H1 (cell line): ENCODE results near the gene ATP6V0A4.

Experiments used
- CHD2 ChIP-seq: IDR thresholded peaks from 2 replicates; pipeline ENCODE4 v1.6.1; 2012; ENCODE audit warnings: low read length, improper control_type of control experiment
- CTCF ChIP-seq, 3 experiments: IDR thresholded peaks; 1 replicate in 2 of 3; 2 replicates in 1 of 3; pipeline versions ENCODE4 v1.5.1 to v1.6.1; 2011; ENCODE audit warnings: low read length in 3 of 3, mild to moderate bottlenecking in 3 of 3, inconsistent platforms in 2 of 3, low read depth in 1 of 3, moderate library complexity in 1 of 3; ENCODE audit not compliant: insufficient read depth in 1 of 3; ENCODE audit errors: control extremely low read depth in 1 of 3
- JUN ChIP-seq: IDR thresholded peaks from 2 replicates; pipeline ENCODE4 v1.6.1; 2011; ENCODE audit warnings: low read depth, mild to moderate bottlenecking, improper control_type of control experiment, low read length
- MAFK ChIP-seq: IDR thresholded peaks from 2 replicates; pipeline ENCODE4 v1.6.1; 2012; ENCODE audit warnings: low read depth, mild to moderate bottlenecking, improper control_type of control experiment, low read length
- PHF8 ChIP-seq: fragments of 200-600 bp; sonication (generic); conservative IDR thresholded peaks from 2 replicates; pipeline ENCODE4 v1.7.1; 2012; ENCODE audit warnings: low read depth, mild to moderate bottlenecking, inconsistent platforms, low read length, moderate library complexity
- RFX5 ChIP-seq: IDR thresholded peaks from 2 replicates; pipeline ENCODE4 v1.6.1; 2011; ENCODE audit warnings: low read depth, low read length, improper control_type of control experiment, borderline replicate concordance
- SP2 ChIP-seq: IDR thresholded peaks from 2 replicates; pipeline ENCODE4 v1.6.1; 2012; ENCODE audit warnings: mild to moderate bottlenecking, low read length, inconsistent platforms
- SRF ChIP-seq: IDR thresholded peaks from 2 replicates; pipeline ENCODE4 v1.6.1; 2011; ENCODE audit warnings: mild to moderate bottlenecking, low read depth, low read length, moderate library complexity
- TAF1 ChIP-seq: IDR thresholded peaks from 2 replicates; pipeline ENCODE4 v1.6.1; 2011; ENCODE audit warnings: mild to moderate bottlenecking, low read depth, low read length
- TF ChIP-seq, protein P1 (sequence below): IDR thresholded peaks from 2 replicates; pipeline ENCODE4 v1.6.1; 2012; ENCODE audit warnings: inconsistent platforms

DNA sequence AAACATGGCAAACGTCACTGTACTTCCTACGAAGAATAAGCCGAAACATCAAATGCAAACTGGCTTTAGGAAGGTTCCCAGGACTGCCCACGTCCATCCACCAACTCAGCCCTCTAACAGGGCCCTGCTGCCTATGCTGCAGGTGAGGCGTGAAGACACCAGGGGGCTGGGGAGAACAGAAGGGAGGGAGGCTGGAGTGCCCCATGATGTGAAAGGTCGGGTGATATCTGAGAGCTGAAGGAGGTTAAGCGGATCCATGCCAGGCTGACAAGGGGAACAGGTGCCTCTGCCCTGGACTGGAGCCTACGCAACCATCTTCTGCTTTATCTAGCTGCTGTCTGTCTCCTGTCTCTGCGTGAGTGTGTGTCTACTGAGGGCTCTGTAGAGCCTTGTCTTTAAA lies 40.2 kb upstream of the ATP6V0A4 start:
- TF ChIP-seq SP2, result no peak
- TF ChIP-seq CTCF (IDR thresholded peaks at IDR 0.05; ENCODE audit: control extremely low read depth in 1 of 3, insufficient read depth in 1 of 3, low read depth in 1 of 3, low read length in 3 of 3), result peak in 2 of 3 experiments; percentile 19 to 41; a peak in 2 of 4 replicates
- TF ChIP-seq JUN, result no peak
- no peak for TF ChIP-seq RFX5
- TF ChIP-seq, protein P1, sequence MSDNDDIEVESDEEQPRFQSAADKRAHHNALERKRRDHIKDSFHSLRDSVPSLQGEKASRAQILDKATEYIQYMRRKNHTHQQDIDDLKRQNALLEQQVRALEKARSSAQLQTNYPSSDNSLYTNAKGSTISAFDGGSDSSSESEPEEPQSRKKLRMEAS, result no peak
- no peak for TF ChIP-seq CHD2
- TF ChIP-seq MAFK, result no peak
- no peak for TF ChIP-seq PHF8
- TF ChIP-seq TAF1, result no peak
- no peak for TF ChIP-seq SRF
